Measurements from ENCODE around the gene GALNT15. TPM values are rescaled to one million over a fixed set of nuclear protein-coding genes. Genes with fewer than 3 reads are reported as not detected.

GALNT15 gene
- total RNA-seq, 1 donor from 2014 or later, result 392 TPM

DNA sequence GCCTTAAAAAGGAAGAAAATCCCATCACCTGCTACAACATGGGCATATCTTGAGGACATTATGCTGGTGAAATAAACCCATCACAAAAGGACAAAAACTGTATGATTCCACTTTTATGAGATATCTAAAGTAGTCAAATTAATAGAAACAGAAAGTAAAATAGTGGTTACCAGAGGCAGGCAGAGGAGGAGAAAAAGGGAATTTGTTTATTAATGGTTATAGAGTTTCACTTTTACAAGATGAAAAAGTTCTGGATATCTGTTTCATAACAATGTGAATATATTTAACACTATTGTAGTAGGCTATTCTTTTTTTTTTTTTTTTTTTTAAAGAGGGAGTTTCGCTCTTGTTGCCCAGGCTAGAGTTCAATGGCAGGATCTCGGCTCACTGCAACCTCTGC lies 49.8 kb downstream of the GALNT15 start:
- no peak for DNase-seq (ENCODE audit: low read depth in 2 of 2)

DNA sequence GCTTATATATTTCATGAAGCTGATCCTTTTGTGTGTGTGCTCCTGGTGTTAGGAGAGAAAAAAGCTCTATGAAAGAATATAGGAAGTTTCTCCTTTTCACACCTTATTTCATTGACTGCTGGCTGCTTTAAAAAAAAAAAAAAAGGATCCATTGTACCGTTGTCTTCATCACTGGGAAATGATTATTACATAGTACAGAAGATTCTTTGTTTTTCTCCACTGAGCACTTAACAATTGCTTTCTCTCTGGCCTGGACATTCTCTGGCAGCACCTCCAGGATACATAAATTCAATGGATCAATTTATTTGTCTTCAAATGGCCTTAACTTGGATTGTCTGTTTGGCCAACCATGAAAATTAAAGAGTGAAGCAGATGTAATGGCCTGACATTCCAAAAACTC lies 53.1 kb downstream of the GALNT15 start:
- no peak for DNase-seq (ENCODE audit: low read depth in 2 of 2)

DNA sequence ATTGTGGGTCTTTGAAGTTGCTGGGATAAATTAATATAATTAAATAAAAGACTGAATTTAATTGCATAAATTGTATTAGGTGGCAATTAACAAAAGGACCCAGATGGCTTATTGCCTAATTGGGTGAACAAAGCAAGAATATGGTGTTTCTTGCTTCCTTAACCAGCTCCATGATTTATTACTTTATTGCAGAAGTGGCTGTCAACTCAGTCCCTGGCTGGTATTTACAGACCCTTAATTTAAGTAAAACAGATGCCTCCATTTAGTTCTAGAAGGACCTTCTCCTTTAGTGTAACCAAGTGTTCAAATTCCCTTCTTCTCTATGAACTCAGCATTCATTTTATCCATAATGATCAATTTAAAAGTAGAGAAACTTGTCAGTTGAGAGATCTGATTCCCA lies 55.2 kb downstream of the GALNT15 start:
- DNase-seq (ENCODE audit: low read depth in 2 of 2), result no peak

DNA sequence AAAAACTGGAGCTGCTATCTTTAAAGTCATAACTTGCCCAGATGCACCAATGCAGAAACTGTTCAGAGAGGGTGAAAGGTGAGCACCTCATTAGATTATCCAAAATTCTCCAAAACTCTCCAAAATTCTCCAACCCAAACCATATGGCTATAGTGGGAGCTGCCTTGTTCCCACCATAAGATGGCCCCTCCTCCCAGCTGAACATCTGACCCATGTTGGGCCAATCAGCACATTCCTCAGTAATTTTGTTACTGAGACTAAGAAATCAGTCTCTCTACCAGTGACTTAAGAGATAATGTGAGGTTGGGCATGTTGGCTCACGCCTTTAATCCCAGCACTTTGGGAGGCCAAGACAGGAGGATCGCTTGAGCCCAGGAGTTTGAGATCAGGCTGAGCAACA lies 57.5 kb downstream of the GALNT15 start:
- DNase-seq (ENCODE audit: low read depth in 2 of 2), result no peak

DNA sequence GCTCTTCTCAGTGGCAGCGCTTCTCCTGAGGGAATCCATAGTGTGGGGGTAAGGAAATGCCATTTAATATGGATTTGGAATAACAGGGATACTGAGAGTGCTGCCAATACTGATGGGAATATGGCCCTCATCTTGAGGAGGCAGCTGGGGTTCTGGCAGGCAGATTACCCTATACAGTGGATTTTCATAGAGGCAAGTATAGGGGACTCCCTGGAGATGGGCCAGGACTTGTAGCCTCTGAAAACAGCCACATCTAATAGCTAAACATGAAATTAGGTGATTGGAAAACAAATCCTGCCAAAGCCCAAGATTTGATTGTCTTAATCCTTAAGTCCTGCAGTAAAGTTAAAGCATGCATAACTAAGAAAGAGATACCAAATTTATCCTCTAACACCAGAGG lies 59.3 kb downstream of the GALNT15 start:
- no peak for DNase-seq (ENCODE audit: low read depth in 2 of 2)

DNA sequence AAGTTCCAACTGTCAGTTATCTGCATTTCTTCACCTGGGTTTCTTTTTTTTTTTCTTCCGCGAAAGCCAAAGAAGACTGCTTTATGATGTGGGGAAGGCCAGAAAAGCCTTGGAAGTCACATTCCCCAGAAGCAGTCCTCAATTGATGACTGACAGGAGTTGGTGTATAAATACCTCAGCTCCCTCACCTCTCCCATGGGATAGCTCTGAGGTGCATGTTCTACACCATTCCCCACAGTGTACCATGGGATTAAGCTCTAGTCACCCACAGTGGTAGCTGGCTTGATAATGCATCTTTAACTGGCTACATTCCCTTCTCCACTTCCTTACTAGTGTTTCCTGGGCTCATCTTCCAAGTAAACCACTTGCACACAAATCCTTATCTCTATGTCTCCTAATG lies 59.8 kb downstream of the GALNT15 start:
- DNase-seq (ENCODE audit: low read depth in 2 of 2), result no peak

DNA sequence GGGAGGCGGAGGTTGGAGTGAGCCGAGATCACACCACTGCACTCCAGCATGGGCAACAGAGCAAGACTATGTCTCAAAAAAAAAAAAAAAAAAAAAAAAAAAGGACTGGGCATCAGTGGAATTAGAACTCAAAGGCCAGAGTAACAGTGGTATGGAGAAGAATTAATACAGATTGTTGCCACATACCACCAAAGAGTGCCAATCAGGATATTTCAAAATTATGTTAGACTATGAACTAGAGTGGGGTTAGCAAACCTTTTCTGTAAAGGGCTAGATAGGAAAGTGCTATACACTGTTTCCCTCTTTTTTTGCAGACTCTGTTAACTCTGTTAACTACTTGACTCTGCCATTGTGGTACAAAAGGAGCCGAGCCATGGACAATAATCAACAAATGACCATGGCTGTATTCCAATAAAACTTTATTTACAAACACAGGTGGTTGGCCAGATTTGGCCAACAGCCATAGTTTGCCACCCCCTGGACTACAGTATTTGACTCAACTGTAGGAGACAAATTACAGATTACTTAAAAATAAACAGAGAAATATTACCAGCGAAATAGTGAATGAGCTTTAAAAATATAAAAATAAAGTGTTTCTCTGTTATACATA lies 61.7 kb downstream of the GALNT15 start:
- DNase-seq (ENCODE audit: low read depth in 2 of 2), result no peak

DNA sequence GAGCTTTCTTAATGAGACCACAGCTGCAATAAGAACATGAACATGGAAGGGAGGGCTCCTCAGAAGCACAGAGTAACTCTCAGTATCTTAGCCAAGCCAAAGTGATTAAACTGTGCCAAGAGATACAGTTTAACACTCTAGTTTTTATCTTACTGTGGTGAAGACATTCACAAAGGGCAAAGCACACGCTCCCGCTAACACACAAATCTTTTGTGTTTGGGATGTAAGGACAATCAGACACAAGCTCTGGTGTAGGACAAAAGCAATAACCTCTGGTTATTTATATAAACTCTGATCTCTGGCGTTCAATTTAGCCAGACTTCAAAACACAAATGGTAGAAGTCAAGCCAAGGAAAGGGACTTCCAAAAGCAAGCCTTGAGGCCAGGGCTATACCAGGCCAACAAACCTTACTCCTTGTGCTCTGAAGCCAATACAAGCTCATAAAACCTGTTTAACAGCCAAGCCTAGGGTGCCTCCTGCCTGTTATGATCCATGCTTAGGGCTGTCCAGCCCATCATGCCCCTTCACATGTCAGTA lies 62.4 kb downstream of the GALNT15 start:
- DNase-seq (ENCODE audit: low read depth in 2 of 2), result no peak

DNA sequence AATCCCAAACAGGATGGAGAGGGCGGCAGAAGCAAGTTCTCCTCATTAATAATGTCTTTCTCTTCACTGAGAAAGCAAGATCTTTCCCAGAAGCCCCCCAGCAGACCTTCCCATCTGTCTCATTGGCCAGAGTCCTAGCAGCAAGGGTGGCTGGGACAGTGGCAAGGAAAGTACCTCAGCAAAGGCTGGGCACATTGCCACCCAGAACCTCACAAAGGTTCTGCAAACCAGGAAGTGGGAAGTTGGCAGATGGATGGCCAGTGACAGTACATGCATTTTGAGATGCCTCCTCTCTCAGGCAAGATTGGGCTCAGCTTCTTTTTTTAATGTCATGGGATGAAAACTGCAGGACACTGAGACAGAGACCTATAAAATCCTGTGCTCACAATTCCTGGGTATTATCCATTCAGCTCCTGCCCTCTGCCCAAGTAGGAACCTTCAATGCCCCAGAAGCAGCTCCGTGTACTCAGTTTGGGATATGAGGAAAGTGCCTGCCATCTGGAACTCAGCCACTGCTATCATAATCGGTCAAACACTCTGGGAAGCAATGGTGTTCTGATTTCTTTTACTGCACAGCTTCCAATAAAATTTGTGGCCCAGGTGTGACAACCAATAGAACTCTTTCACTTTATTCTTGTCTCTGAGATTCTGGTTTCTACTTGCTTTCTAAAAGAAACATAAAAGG lies 64.7 kb downstream of the GALNT15 start:
- no peak for DNase-seq (ENCODE audit: low read depth in 2 of 2)

DNA sequence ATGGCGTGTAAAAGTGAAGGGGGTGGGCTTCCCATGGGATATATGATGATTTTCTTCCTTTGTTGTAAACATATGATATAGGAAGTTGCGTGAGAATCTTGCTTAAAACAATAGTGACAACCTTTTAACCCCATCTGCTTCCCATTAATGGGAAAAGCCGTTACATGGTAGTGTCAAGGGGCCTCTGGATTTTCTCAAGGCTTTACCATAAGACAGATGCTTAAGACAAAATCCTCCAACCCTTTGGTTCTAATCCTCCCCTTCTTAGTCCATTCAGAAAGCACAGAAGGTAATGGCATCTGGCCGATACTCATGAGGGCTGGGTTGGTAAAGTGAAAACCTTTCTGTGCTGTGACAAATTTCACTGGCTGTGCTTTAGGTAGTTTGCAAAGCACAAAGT lies 65.3 kb downstream of the GALNT15 start:
- no peak for DNase-seq (ENCODE audit: low read depth in 2 of 2)

DNA sequence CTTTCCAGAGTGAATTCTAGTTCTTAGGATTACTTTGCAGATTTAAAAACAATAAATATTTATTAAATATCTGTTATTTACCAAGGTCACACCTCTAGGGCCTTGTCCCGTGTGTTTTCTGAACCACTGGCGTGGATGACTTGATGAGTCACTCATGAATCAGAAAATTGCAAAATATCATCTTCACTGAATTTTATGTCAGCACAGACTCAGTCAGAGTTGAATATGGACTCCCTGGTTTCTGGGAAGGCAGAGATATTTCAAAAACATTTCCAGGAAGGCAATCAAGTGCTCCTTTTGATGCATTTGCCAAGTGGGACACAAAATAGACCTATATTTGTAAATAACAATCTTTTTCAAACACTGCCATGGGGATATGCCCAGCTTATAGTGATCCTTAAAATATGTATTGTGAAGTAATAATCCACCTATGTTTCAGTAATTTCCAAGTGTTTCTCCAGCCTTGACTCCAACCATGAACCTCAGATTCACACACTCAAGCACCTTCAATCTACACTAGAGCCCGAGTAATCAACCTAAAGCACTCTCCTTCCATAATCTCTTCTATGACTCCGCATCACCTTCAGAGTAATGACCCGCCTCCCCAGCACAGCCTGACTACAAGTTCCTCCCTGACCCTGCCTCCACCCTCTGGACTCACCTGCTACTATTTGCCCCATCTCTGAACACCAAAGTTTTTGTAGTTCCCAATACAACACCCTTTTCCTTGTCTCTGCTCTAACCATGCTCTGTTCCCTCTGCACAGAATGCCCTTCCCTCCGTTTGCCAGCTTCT lies 65.9 kb downstream of the GALNT15 start:
- peak; percentile 23 to 29 for DNase-seq (ENCODE audit: low read depth in 2 of 2)

DNA sequence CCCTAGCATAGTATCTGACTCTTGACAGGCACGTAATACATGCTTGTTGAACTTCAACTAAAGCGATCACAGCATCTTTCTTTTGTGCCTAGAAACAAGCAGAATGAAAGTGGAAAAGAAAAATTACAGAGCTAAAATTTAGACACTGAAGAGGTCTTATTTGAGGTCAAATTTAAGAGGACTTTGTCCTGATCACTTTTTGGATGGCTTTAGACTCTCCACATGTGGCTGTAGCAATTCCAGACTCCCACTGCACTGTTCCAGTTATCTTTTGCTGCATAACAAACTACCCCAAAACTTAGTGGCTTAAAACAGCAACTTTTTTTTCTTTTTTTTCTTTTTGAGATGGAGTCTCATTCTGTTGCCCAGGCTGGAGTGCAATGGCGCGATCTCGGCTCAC lies 66.7 kb downstream of the GALNT15 start:
- no peak for DNase-seq (ENCODE audit: low read depth in 2 of 2)

DNA sequence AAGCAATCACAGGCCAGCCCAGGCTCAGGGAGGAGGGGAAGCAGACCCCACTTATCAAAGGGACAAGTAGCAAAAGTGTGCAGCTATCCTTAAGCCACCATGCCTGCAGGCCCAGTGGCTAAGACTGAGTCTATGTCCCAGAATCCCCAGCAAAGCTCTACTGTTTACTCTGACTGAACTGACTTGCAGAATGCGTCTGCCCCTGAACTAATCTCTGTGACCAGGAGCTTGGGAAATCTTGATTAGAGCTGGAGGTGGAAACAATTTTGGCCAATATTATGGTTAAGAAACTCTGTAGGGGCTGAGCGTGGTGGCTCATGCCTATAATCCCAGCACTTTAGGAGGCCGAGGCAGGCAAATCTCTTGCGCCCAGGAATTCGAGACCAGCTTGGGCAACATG lies 67.7 kb downstream of the GALNT15 start:
- DNase-seq (ENCODE audit: low read depth in 2 of 2), result no peak

DNA sequence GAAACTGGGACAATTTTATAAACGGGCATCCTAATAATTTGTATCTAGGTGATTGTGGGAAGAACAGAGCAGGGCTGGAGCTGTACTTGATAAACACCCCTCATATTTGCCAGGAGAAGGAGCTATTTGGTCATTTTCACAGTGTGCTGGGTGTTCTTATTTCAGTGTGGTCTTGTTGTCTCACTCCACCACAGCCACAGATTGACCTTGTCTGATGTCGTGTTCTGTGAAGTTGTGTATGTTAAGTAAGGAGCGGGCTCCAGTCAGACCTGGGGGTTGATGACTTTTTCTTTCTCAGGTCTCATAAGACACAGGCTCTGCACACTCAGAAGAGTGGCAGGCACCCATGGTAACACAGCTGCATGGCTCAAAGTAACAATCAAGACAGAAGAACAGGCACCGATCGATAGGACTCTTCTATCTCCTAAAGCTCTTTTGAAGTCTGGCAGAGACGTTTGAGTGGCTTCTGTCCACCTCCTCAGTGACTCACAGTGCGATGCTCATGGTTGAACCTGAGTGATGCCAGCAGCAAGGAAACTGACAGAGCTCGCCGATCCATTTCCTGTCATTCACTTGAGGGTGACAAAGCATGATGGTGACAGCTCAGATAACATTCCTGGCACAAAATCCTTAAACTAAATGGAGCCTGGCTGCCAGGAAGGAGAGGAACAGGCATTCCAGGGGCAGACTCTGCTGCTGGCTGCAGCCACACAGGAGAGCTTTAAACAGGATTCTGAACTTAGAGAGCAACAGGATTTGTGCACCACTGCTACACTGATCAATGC lies 69.4 kb downstream of the GALNT15 start:
- peak; percentile 34 to 58 for DNase-seq (ENCODE audit: low read depth in 2 of 2)

DNA sequence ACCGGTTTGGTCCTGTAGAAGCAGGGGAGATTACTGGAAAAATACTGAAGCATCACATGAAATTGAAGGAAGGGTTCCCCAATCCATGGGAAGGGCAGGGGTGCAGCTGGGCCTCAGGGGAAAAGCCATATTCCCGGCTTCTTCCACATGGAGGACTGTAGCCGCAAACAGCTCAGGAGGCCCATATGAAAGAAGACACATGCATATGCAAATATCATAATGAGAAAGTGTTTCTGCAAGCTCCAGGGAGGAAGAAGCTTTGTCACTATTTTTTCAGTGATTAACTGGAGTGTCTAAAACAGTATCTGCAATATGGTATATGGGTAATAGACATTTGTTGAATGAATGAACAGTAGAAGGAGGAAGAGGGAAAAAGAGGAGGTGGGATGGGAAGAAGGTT lies 71.1 kb downstream of the GALNT15 start:
- no peak for DNase-seq (ENCODE audit: low read depth in 2 of 2)

DNA sequence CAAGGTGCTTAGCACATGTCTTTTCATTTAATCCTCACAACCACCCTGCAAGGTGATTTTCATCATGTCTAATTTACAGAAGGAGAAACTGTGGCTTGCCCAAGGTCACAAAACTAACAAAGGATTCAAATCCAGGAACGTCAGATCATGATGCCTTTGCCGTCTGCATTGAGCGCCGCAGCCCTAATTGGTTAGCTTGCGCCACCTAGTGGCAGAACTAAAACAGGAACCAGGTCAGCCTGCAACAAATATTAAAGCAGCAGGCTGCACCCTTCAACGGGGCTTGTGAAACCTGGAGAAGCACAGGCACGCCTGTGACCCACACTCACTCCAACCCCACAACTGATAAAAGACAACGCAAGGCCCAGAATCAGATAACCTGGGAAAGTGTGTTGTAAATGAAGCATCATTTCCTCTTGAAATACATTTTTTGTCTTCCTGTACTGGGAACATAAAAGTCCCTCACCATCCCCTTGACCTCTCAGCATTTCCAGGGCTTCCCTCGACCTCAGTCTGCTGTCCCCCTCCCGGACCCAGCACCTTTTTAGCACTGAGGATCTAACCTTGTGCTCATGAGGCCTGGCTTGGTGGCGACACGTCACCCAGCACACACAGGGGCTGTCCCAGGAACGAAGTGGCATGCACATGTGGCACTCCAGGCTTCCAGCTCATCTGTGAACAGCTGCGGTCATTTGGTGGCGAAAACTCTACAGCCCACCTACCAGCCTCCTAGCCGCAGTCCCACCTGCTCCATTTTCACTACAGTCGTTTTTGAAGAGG lies 73.0 kb downstream of the GALNT15 start:
- DNase-seq (ENCODE audit: low read depth in 2 of 2), result peak; percentile 82 to 90

DNA sequence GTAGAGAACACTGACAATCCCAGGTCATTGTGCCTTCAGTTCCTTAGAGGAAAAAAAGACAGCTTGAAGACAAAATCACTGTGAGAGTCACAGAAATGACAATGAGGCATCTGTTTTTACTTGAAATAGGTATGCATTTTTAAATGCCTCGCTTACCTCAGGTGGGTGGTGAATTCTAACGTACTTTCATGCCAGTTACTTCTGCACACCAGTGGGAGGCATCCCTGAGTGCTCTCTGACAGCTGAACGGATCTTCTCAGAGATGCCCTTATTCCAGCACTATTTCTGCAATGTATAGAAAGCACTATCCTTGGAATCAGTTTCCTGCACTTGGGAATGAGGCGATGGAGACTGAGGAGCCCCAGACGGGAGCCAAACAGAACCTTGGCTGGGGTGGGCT lies 74.1 kb downstream of the GALNT15 start:
- no peak for DNase-seq (ENCODE audit: low read depth in 2 of 2)

DNA sequence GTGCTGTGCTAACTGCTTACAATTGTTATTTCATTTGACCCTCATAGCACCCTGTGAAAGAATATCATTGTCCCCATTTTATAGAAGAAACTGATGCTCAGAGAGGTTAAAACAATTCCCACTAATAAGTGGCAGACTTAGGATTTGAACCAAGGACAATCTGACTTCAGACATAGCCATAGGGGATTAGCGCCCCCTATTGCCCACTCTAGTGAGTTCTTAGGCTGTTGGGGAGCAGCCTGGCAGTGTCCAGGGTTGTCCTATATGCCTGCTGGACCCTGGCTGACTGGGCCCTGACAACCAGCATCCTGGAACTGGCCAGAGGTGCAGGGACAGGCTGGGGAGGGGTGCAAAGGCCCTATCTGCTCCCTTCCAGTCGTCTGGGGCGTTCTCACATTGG lies 74.9 kb downstream of the GALNT15 start:
- DNase-seq (ENCODE audit: low read depth in 2 of 2), result peak; percentile 48 to 55

DNA sequence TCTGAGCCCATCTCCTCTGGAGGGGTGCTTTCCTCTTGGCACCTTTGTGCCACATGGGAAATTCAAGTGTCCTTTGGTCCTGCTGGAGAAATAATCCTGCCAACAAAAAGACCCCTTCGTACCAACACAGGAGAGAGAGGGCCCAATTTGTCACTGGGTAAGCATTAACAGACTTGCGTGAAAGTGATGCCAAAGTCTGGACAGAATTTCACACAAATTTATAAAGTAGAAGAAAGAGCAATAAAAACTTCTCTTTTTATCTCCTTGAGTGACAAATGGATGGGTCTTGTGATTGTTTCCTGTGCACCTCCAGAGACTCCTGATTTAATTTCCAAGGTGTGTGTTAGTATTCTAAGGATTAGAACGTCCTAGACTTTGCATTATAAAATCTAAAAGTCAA lies 75.4 kb downstream of the GALNT15 start:
- no peak for DNase-seq (ENCODE audit: low read depth in 2 of 2)

DNA sequence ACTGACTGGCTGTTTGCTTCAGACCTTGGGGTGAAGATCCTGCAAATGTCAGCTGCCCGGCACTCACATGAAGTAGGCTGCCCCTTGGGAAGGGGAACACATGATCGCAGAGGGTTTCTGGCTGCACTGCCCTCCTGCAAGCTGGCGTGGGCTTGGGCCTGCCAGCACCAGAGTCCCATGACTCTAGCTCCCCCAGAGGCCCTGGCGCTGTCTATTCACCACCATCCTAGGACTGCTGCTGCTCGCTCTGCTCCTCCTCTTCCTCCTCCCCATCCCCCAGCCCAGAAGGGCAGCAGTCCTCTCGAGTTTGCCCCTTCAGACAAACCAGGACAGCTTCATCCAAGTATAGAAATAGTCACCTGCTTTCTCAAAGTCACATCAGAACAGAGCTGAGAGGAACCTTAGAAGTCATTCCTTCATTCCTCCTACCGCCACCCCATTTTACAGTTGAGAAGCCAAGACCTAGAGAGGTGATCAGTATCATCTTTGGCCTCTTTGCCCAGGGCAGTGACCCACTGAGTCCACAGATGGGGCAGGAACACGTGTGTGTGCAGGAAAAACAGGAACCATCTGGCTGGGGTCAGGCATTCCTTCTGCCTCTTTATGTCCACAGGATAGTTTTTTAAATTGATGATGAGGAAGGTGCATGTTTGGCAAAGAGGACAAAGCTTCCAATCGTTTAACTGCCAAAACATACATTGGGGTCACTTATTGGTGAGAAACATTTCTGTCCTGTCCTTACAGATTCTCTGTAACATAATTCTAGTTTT lies 77.0 kb downstream of the GALNT15 start:
- peak; percentile 19 to 89 for DNase-seq (ENCODE audit: low read depth in 2 of 2)
